ENCODE results near the gene OPN4. TPM values are rescaled to one million over a fixed set of nuclear protein-coding genes. Genes with fewer than 3 reads are reported as not detected.

Gene OPN4
- polyA plus RNA-seq, 2 donors, result 0.02 TPM; not detected in 1

DNA sequence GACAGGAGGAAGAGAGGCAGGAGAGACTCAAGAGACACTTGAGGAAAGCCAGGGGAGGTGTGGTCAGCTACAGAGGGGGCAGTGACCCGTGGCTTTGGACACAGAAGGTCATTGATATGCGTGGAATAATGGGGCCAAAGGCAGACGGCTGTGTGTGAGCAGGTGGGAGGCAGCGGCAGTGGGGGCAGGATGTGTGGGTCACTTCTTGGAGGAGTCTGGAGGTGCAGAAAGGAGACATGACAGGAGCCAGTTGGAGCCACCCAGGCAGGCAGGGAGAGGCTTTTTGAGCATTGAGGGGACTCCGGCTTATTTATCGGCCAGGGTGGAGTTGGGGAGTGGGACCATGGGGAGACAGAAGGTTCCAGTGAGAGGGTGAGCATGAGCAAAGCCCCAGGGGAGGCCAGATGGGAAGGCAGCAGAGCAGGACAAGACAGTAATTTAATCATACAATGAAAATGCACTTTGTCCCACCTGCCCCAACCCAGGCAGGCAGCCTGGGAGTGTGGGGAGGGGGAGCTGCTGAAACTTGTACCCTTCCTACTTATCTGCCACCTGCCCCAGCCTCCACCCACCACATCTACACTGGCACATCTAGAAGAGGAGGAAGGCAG is 19.0 kb downstream of the OPN4 start:
- no peaks in the 10 kb centered on the region for H3K27me3 ChIP-seq (ENCODE audit: control insufficient read depth in 1 of 2, insufficient read depth in 2 of 2, low read length in 2 of 2)
- no peak overlapping the region for H3K4me3 ChIP-seq (ENCODE audit: low read depth in 1 of 2, low read length in 2 of 2)
- H3K4me1 ChIP-seq (ENCODE audit: control insufficient read depth in 2 of 2, insufficient read depth in 2 of 2, low read length in 1 of 2), result peaks cover 0 to 26% of the 10 kb centered on the region in 2 donors
- H3K36me3 ChIP-seq (ENCODE audit: control insufficient read depth in 2 of 2, insufficient read depth in 2 of 2, low read length in 1 of 2), result no peaks in the 10 kb centered on the region
- H3K9me3 ChIP-seq (ENCODE audit: control insufficient read depth in 2 of 2, insufficient read depth in 1 of 2, low read depth in 1 of 2, low read length in 1 of 2), result no peaks in the 10 kb centered on the region
- H3K27ac ChIP-seq (ENCODE audit: low read depth in 2 of 2, low read length in 1 of 2), result peak overlapping the region; percentile 52 to 67
- 63 to 74% methylated on average over 6 of the region's 6 CpGs for WGBS, 2 donors

GRCh38 chr10:86673827-86674581 is 19.7 kb downstream of the OPN4 start:
- H3K4me3 ChIP-seq (ENCODE audit: low read depth in 1 of 2, low read length in 2 of 2), result no peak overlapping the region
- peak overlapping the region; percentile 52 to 67 for H3K27ac ChIP-seq (ENCODE audit: low read depth in 2 of 2, low read length in 1 of 2)
- no peaks in the 10 kb centered on the region for H3K9me3 ChIP-seq (ENCODE audit: control insufficient read depth in 2 of 2, insufficient read depth in 1 of 2, low read depth in 1 of 2, low read length in 1 of 2)
- no peaks in the 10 kb centered on the region for H3K27me3 ChIP-seq (ENCODE audit: control insufficient read depth in 1 of 2, insufficient read depth in 2 of 2, low read length in 2 of 2)
- peaks cover 0 to 26% of the 10 kb centered on the region in 2 donors for H3K4me1 ChIP-seq (ENCODE audit: control insufficient read depth in 2 of 2, insufficient read depth in 2 of 2, low read length in 1 of 2)
- no peaks in the 10 kb centered on the region for H3K36me3 ChIP-seq (ENCODE audit: control insufficient read depth in 2 of 2, insufficient read depth in 2 of 2, low read length in 1 of 2)
- WGBS, 2 donors, result 35 to 39% methylated on average over 11 of the region's 11 CpGs

- H3K4me1 ChIP-seq (ENCODE audit: control insufficient read depth in 2 of 2, insufficient read depth in 2 of 2, low read length in 1 of 2), result peaks cover 0 to 26% of the 10 kb centered on the region in 2 donors
- H3K36me3 ChIP-seq (ENCODE audit: control insufficient read depth in 2 of 2, insufficient read depth in 2 of 2, low read length in 1 of 2), result no peaks in the 10 kb centered on the region
- H3K27me3 ChIP-seq (ENCODE audit: control insufficient read depth in 1 of 2, insufficient read depth in 2 of 2, low read length in 2 of 2), result no peaks in the 10 kb centered on the region
- WGBS, 2 donors, result 82 to 87% methylated on average over 3 of the region's 3 CpGs
- H3K27ac ChIP-seq (ENCODE audit: low read depth in 2 of 2, low read length in 1 of 2), result no peak overlapping the region
- no peak overlapping the region for H3K4me3 ChIP-seq (ENCODE audit: low read depth in 1 of 2, low read length in 2 of 2)
- H3K9me3 ChIP-seq (ENCODE audit: control insufficient read depth in 2 of 2, insufficient read depth in 1 of 2, low read depth in 1 of 2, low read length in 1 of 2), result no peaks in the 10 kb centered on the region
Observed at GRCh38 chr10:86674912-86675311, 20.6 kb downstream of the OPN4 start.

- Histone ChIP-seq H3K4me3 (ENCODE audit: low read depth in 1 of 2, low read length in 2 of 2) (no peak overlapping the region), H3K9me3 (ENCODE audit: control insufficient read depth in 2 of 2, insufficient read depth in 1 of 2, low read depth in 1 of 2, low read length in 1 of 2) (no peaks in the 10 kb centered on the region), H3K36me3 (ENCODE audit: control insufficient read depth in 2 of 2, insufficient read depth in 2 of 2, low read length in 1 of 2) (no peaks in the 10 kb centered on the region), H3K27me3 (ENCODE audit: control insufficient read depth in 1 of 2, insufficient read depth in 2 of 2, low read length in 2 of 2) (no peaks in the 10 kb centered on the region), H3K27ac (ENCODE audit: low read depth in 2 of 2, low read length in 1 of 2) (no peak overlapping the region), H3K4me1 (ENCODE audit: control insufficient read depth in 2 of 2, insufficient read depth in 2 of 2, low read length in 1 of 2) (peaks cover 2 to 17% of the 10 kb centered on the region in 2 donors)
- 75% methylated on average over 6 of the region's 6 CpGs for WGBS, 2 donors
Observed at GRCh38 chr10:86677374-86677773, 23.0 kb downstream of the OPN4 start.

GRCh38 chr10:86678999-86679792 is 24.8 kb downstream of the OPN4 start:
- 82 to 83% methylated on average over 13 of the region's 13 CpGs for WGBS, 2 donors
- Histone ChIP-seq H3K27ac (ENCODE audit: low read depth in 2 of 2, low read length in 1 of 2) (no peak overlapping the region), H3K4me1 (ENCODE audit: control insufficient read depth in 2 of 2, insufficient read depth in 2 of 2, low read length in 1 of 2) (peaks cover 2 to 4% of the 10 kb centered on the region in 2 donors), H3K27me3 (ENCODE audit: control insufficient read depth in 1 of 2, insufficient read depth in 2 of 2, low read length in 2 of 2) (no peaks in the 10 kb centered on the region), H3K36me3 (ENCODE audit: control insufficient read depth in 2 of 2, insufficient read depth in 2 of 2, low read length in 1 of 2) (no peaks in the 10 kb centered on the region), H3K9me3 (ENCODE audit: control insufficient read depth in 2 of 2, insufficient read depth in 1 of 2, low read depth in 1 of 2, low read length in 1 of 2) (no peaks in the 10 kb centered on the region), H3K4me3 (ENCODE audit: low read depth in 1 of 2, low read length in 2 of 2) (no peak overlapping the region)

DNA sequence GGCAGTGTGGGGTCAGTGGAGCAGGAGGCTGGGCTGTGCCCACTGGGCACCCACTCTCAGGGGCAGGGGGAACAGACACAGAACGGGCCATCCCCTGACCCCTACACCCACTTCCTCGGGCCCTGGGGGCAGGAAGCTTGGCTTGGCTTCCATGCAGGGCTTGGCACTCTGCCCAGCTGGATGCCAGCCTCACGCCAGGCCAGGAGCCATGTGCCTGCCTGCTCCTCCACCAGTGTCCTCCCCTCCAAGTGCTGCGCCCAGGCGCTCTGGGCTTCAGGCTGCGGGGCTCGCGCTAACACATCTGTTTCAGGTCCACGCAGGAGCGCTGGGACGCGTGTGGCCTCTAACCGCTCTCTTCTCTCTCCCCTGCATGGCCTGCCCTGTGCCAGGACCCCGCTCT is 26.7 kb downstream of the OPN4 start:
- no peaks in the 10 kb centered on the region for H3K27me3 ChIP-seq (ENCODE audit: control insufficient read depth in 1 of 2, insufficient read depth in 2 of 2, low read length in 2 of 2)
- 71% methylated on average over 13 to 14 of the region's 14 CpGs for WGBS, 2 donors
- H3K36me3 ChIP-seq (ENCODE audit: control insufficient read depth in 2 of 2, insufficient read depth in 2 of 2, low read length in 1 of 2), result no peaks in the 10 kb centered on the region
- H3K4me3 ChIP-seq (ENCODE audit: low read depth in 1 of 2, low read length in 2 of 2), result no peak overlapping the region
- H3K4me1 ChIP-seq (ENCODE audit: control insufficient read depth in 2 of 2, insufficient read depth in 2 of 2, low read length in 1 of 2), result peaks cover 0 to 2% of the 10 kb centered on the region in 2 donors
- no peaks in the 10 kb centered on the region for H3K9me3 ChIP-seq (ENCODE audit: control insufficient read depth in 2 of 2, insufficient read depth in 1 of 2, low read depth in 1 of 2, low read length in 1 of 2)
- H3K27ac ChIP-seq (ENCODE audit: low read depth in 2 of 2, low read length in 1 of 2), result peak overlapping the region in 1 of 2 donors; percentile 47

DNA sequence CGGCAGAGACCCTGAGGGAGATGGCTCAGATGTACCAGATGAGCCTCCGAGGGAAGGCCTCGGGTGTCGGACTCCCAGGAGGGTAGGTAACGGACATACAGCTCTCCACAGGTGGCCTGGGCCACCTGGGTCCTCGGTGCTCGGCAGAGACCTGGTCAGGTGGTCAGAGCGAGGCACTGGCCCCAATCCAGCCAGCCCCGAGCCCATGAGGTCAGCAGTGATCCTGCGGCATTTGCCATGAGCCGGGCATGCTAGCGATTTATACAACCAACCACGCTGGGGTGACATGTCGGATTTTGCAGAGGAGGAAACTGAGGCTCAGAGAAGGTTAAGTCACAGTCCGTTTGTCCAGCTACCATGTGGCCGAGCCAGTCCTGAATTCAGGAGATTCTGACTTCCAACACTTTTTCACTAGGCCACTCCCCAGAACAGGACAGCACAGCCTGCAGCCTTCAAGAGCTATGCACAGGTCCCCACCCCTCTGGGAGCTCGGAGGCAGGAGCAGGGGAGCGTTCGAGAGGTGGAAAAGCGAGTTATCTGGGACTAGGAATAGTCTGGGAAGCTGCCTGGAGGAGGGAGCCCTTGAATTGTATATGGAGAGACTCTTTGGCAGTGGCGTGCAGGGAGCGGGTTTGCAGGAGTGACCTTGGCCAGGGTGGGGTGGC is 27.5 kb downstream of the OPN4 start:
- Histone ChIP-seq H3K4me3 (ENCODE audit: low read depth in 1 of 2, low read length in 2 of 2) (no peak overlapping the region), H3K9me3 (ENCODE audit: control insufficient read depth in 2 of 2, insufficient read depth in 1 of 2, low read depth in 1 of 2, low read length in 1 of 2) (no peaks in the 10 kb centered on the region), H3K27ac (ENCODE audit: low read depth in 2 of 2, low read length in 1 of 2) (peak overlapping the region in 1 of 2 donors; percentile 47), H3K4me1 (ENCODE audit: control insufficient read depth in 2 of 2, insufficient read depth in 2 of 2, low read length in 1 of 2) (peaks cover 0 to 2% of the 10 kb centered on the region in 2 donors), H3K36me3 (ENCODE audit: control insufficient read depth in 2 of 2, insufficient read depth in 2 of 2, low read length in 1 of 2) (no peaks in the 10 kb centered on the region), H3K27me3 (ENCODE audit: control insufficient read depth in 1 of 2, insufficient read depth in 2 of 2, low read length in 2 of 2) (no peaks in the 10 kb centered on the region)
- WGBS, 2 donors, result 86 to 90% methylated on average over 22 of the region's 22 CpGs

- H3K27me3 ChIP-seq (ENCODE audit: control insufficient read depth in 1 of 2, insufficient read depth in 2 of 2, low read length in 2 of 2), result no peaks in the 10 kb centered on the region
- H3K27ac ChIP-seq (ENCODE audit: low read depth in 2 of 2, low read length in 1 of 2), result no peak overlapping the region
- H3K4me1 ChIP-seq (ENCODE audit: control insufficient read depth in 2 of 2, insufficient read depth in 2 of 2, low read length in 1 of 2), result peaks cover 0 to 2% of the 10 kb centered on the region in 2 donors
Observed at GRCh38 chr10:86682675-86683074, 28.3 kb downstream of the OPN4 start.

More at GRCh38 chr10:86682675-86683074, 28.3 kb downstream of the OPN4 start:
- H3K4me3 ChIP-seq (ENCODE audit: low read depth in 1 of 2, low read length in 2 of 2), result no peak overlapping the region
- H3K9me3 ChIP-seq (ENCODE audit: control insufficient read depth in 2 of 2, insufficient read depth in 1 of 2, low read depth in 1 of 2, low read length in 1 of 2), result no peaks in the 10 kb centered on the region
- 74 to 88% methylated on average over 2 of the region's 2 CpGs for WGBS, 2 donors
- no peaks in the 10 kb centered on the region for H3K36me3 ChIP-seq (ENCODE audit: control insufficient read depth in 2 of 2, insufficient read depth in 2 of 2, low read length in 1 of 2)
